Skeletal muscle satellite cell (primary cell): ENCODE measurements around the gene AGR3. TPM values are rescaled to one million over a fixed set of nuclear protein-coding genes. Genes with fewer than 3 reads are reported as not detected.

ENCODE experiments used
- H3K27me3 ChIP-seq: 2 replicates; pipeline ENCODE4 v1.7.0; 2013; ENCODE audit warnings: low read length; ENCODE audit not compliant: control insufficient read depth, insufficient read depth
- H3K36me3 ChIP-seq: 2 replicates; pipeline ENCODE4 v1.7.0; 2013; ENCODE audit warnings: mild to moderate bottlenecking, control low read depth, low read length; ENCODE audit not compliant: insufficient read depth
- H3K4me1 ChIP-seq: 2 replicates; pipeline ENCODE4 v1.7.0; 2013; ENCODE audit warnings: low read length; ENCODE audit not compliant: control insufficient read depth, insufficient read depth
- H3K4me2 ChIP-seq: 2 replicates; pipeline ENCODE4 v1.7.0; 2013; ENCODE audit warnings: mild to moderate bottlenecking, low read length
- H3K4me3 ChIP-seq: 2 replicates; pipeline ENCODE4 v1.7.0; 2013; ENCODE audit warnings: low read length
- H3K9ac ChIP-seq: 2 replicates; pipeline ENCODE4 v1.7.0; 2013; ENCODE audit warnings: mild to moderate bottlenecking, low read depth, low read length, moderate library complexity
- H3K9me3 ChIP-seq: replicated peaks from 2 replicates; pipeline ENCODE4 v1.7.0; 2013; ENCODE audit warnings: mild to moderate bottlenecking, control low read depth, low read length
- total RNA-seq: library from RNA; depleted of rRNA; stranded (reverse); fragments of >200 nt; gene quantifications from 2 replicates; pipeline ENCODE4 v1.2.3, GENCODE V29; 2012; rRNA removed

AGR3 gene
- total RNA-seq: not detected in 2 replicates

- no peaks in the 10 kb centered on the region for H3K4me1 ChIP-seq
- no peaks in the 10 kb centered on the region for H3K27me3 ChIP-seq
- H3K36me3 ChIP-seq: no peaks in the 10 kb centered on the region
- H3K9me3 ChIP-seq: no peaks in the 10 kb centered on the region
- H3K9ac ChIP-seq: no peak within 1 kb of the TSS
- no peak within 1 kb of the TSS for H3K4me2 ChIP-seq
- no peak within 1 kb of the TSS for H3K4me3 ChIP-seq
Observed at GRCh38 chr7:16881844-16882243, at the start of gene AGR3. TSS of gene AGR3 (minus strand) at chr7:16881983. CDS start at chr7:16878618, 3,365 bp downstream.

DNA sequence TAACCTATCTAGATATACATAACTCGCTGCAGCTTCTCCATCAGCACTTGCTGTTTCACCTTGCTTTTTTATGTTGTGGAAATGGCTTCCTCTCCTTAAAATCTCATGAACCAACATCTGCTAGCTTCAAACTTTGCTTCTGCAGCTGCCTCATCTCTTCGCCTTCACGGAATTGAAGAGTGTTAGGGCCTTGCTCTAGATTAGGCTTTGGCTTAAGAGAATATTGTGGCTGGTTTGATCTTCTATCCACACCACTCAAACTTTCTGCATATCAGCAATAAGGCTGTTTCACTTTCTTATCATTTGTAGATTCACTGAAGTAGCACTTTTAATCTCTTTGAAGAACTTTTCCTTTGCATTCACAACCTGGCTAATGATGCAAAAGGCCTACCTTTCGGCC is 49.2 kb upstream of the AGR3 start:
- no peak overlapping the region for H3K4me2 ChIP-seq
- no peak overlapping the region for H3K4me3 ChIP-seq
- no peaks in the 10 kb centered on the region for H3K9me3 ChIP-seq
- H3K9ac ChIP-seq: no peak overlapping the region
- no peaks in the 10 kb centered on the region for H3K27me3 ChIP-seq
- peaks cover 22% of the 10 kb centered on the region for H3K4me1 ChIP-seq
- H3K36me3 ChIP-seq: no peaks in the 10 kb centered on the region

GRCh38 chr7:16929146-16929762 is 47.5 kb upstream of the AGR3 start:
- no peaks in the 10 kb centered on the region for H3K9me3 ChIP-seq
- no peaks in the 10 kb centered on the region for H3K36me3 ChIP-seq
- H3K4me1 ChIP-seq: peaks cover 10% of the 10 kb centered on the region

GRCh38 chr7:16926861-16927260 is 45.1 kb upstream of the AGR3 start:
- Histone ChIP-seq H3K27me3 (no peaks in the 10 kb centered on the region), H3K4me1 (peaks cover 6% of the 10 kb centered on the region), H3K9ac (no peak overlapping the region), H3K36me3 (no peaks in the 10 kb centered on the region), H3K9me3 (no peaks in the 10 kb centered on the region), H3K4me2 (no peak overlapping the region), H3K4me3 (no peak overlapping the region)

More at GRCh38 chr7:16929146-16929762, 47.5 kb upstream of the AGR3 start:
- no peak overlapping the region for H3K9ac ChIP-seq
- H3K27me3 ChIP-seq: no peaks in the 10 kb centered on the region
- no peak overlapping the region for H3K4me2 ChIP-seq
- H3K4me3 ChIP-seq: no peak overlapping the region

DNA sequence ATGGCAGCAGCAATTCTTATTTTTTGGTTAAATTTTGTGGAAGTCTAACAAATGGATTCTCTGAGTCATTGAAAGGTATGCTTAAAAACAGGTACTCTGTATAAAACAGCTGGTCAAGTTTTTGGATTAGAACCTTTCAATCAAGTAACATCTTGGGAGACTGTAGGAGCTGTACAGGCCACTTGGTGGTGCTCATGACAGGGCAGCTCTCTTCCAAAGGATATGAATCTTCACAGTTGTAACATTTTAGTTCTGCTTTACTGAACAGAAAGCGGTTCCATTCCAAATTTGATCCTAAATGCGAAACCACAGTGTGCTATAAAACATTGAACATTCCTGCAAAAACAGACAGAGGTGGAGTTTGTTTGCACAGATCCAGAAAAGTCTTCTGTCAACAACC is 44.5 kb upstream of the AGR3 start:
- Histone ChIP-seq H3K4me2 (no peak overlapping the region), H3K4me1 (peaks cover 10% of the 10 kb centered on the region), H3K4me3 (no peak overlapping the region), H3K9me3 (no peaks in the 10 kb centered on the region), H3K9ac (no peak overlapping the region), H3K27me3 (no peaks in the 10 kb centered on the region), H3K36me3 (no peaks in the 10 kb centered on the region)

DNA sequence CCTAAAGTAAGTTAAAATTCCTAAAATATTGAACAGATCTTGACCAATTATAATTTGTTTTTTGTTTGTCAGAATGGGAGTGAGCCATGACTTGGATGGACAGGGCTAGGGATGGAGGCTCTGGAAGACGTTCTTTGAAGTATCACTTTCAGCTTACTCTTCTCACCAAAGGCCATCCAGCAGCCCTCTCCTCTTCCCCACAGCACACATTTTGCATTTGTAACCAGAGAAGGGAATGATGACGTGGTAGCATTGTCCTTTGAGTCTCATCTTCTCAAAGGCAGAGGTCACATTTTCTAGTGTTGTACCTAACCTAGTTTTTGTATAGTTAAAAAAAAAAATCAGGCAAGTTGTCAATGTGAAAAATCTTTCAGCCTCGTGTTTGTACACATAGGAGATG is 43.8 kb upstream of the AGR3 start:
- Histone ChIP-seq H3K4me2 (no peak overlapping the region), H3K36me3 (no peaks in the 10 kb centered on the region), H3K9me3 (no peaks in the 10 kb centered on the region), H3K27me3 (no peaks in the 10 kb centered on the region), H3K4me3 (no peak overlapping the region), H3K4me1 (peaks cover 10% of the 10 kb centered on the region), H3K9ac (no peak overlapping the region)

DNA sequence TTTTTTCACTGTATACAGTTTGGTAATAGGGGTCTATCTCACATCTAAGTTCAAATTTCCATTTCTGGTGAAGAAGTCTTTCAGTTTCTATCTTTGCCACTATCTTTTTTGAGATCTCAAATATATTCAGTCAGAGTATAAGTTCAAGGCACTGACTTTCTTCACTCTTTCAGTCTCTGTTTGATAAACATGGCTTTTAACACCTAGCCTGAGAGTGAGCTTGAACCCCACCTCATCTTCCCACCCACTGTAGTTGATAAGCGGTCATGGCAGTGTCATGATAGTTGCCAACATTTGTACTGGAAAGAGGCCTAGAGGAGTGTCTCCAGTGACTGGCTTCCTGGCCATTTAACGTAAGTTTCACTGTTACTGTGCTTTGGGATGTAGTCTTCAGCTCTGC is 41.2 kb upstream of the AGR3 start:
- H3K4me2 ChIP-seq: no peak overlapping the region
- H3K4me3 ChIP-seq: no peak overlapping the region

DNA sequence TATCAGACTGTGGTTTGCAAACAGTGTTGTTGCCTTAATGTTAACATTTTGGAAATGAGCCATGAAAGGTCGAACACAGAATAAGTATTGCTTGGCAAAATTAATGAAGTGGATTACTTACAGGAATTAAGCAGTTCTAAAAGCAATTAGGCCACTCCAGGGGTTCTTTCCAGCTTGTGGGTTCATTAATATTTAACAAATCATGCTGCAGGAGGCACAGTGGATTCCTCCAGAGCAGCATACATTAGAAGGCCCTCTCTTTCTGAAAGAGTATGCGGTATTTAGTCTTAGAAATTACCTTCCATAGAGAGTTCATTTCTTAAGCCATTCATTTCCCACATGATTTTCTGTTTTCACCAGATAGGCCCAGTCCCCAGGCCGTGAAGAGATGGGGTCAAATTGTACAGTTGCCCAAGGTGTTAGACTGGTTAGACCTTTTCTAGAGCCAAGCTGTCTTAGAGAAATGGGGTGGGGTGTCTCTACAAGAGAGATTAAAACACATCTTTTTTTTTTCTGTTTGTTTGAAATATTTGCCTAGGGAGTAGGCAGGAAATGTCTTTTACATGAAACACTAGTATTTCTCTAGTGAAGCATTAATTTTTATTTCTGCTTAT is 40.0 kb upstream of the AGR3 start:
- Histone ChIP-seq H3K36me3 (no peaks in the 10 kb centered on the region), H3K4me3 (no peak overlapping the region), H3K9ac (no peak overlapping the region), H3K4me2 (no peak overlapping the region), H3K4me1 (peaks cover 17% of the 10 kb centered on the region), H3K27me3 (no peaks in the 10 kb centered on the region), H3K9me3 (no peaks in the 10 kb centered on the region)

More for the DNA sequence above, 41.2 kb upstream of the AGR3 start:
- Histone ChIP-seq H3K27me3 (no peaks in the 10 kb centered on the region), H3K36me3 (no peaks in the 10 kb centered on the region), H3K9me3 (no peaks in the 10 kb centered on the region), H3K4me1 (peaks cover 10% of the 10 kb centered on the region), H3K9ac (no peak overlapping the region)

DNA sequence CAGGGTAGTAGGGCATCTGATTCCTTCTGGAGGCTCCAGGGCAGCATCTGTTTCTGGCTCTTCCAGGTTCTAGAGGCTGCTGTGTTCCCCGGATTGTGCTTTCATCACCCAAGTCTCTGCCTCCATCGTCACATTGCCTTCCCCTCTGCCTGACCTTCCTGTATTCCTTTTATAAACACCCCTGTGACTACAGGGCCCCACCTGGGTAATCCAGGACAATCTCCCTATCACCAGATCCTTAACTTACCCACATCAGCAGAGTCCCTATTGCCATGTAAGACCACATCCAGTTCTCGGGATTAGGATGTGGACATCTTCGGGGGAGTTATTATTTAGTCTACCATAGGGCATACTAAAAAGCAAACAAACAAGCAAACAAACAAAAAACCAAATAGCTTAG is 39.4 kb upstream of the AGR3 start:
- H3K4me2 ChIP-seq: no peak overlapping the region
- peaks cover 19% of the 10 kb centered on the region for H3K4me1 ChIP-seq
- H3K27me3 ChIP-seq: no peaks in the 10 kb centered on the region
- H3K4me3 ChIP-seq: no peak overlapping the region
- H3K9me3 ChIP-seq: no peaks in the 10 kb centered on the region
- no peaks in the 10 kb centered on the region for H3K36me3 ChIP-seq
- H3K9ac ChIP-seq: no peak overlapping the region

- Histone ChIP-seq H3K9ac (no peak overlapping the region), H3K36me3 (no peaks in the 10 kb centered on the region), H3K9me3 (no peaks in the 10 kb centered on the region), H3K4me1 (peaks cover 36% of the 10 kb centered on the region), H3K27me3 (no peaks in the 10 kb centered on the region), H3K4me2 (no peak overlapping the region), H3K4me3 (no peak overlapping the region)
Observed at GRCh38 chr7:16919440-16919839, 37.7 kb upstream of the AGR3 start.

DNA sequence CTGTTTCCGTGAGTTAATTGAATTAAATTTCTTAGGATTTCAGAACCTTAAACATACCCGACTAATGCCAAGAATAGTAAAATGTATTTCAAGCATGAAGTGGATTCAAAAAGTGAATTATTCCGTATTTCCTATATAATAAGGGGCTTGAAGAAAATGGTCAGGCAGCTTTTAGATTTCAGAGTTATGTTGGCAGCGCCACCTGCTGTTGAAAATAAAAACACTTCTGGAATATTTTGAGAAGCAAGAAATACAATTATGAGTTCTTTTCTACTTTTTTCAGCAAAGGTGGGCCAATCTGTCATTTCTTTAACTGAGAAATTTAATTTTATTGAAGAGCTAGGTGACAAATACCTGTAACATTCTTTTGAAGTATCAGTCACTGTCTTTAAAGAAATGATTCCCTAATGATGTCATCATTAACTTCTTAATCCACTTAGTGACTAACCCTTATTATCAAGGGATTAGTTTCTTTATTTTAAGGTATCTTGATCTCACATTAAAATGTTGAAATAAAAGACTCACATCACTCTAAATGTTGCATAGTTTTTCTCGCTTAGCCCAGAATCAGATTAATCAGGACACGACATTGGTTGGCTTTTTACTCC is 36.6 kb upstream of the AGR3 start:
- Histone ChIP-seq H3K9me3 (no peaks in the 10 kb centered on the region), H3K27me3 (no peaks in the 10 kb centered on the region), H3K9ac (no peak overlapping the region), H3K4me2 (no peak overlapping the region), H3K36me3 (no peaks in the 10 kb centered on the region), H3K4me3 (no peak overlapping the region), H3K4me1 (peaks cover 37% of the 10 kb centered on the region)

DNA sequence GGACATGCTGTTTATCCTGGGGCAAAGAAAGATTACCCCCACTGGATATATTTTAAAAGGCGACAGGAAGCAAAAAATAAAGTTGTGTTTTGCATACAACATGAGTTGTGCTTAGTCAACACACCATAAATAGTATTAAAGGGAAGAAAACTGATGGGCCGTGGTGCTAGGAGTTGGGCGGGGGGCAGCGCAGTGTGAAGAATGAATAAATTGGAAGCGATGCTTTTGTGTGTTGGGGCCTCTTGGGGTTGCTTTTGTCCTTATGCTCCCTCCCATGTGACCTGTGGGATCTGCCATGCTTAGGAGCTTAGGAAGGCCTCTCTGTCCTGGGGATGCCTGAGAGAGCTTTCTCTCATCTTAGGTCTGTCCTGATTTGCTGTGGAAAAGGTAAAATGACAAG is 35.0 kb upstream of the AGR3 start:
- no peaks in the 10 kb centered on the region for H3K9me3 ChIP-seq
- peaks cover 33% of the 10 kb centered on the region for H3K4me1 ChIP-seq
- no peak overlapping the region for H3K4me2 ChIP-seq
- H3K27me3 ChIP-seq: no peaks in the 10 kb centered on the region
- H3K36me3 ChIP-seq: no peaks in the 10 kb centered on the region
- H3K9ac ChIP-seq: no peak overlapping the region
- no peak overlapping the region for H3K4me3 ChIP-seq
